NT2/D1 (cell line): ENCODE measurements around the gene DNAJB8.

Experiments used
- YY1 ChIP-seq: IDR thresholded peaks from 2 replicates; pipeline ENCODE4 v1.6.1; 2011; ENCODE audit not compliant: insufficient read length, insufficient read depth
- ZNF274 ChIP-seq: IDR thresholded peaks from 2 replicates; pipeline ENCODE4 v1.6.1; 2011; ENCODE audit warnings: mild to moderate bottlenecking, low read depth, low read length

DNA sequence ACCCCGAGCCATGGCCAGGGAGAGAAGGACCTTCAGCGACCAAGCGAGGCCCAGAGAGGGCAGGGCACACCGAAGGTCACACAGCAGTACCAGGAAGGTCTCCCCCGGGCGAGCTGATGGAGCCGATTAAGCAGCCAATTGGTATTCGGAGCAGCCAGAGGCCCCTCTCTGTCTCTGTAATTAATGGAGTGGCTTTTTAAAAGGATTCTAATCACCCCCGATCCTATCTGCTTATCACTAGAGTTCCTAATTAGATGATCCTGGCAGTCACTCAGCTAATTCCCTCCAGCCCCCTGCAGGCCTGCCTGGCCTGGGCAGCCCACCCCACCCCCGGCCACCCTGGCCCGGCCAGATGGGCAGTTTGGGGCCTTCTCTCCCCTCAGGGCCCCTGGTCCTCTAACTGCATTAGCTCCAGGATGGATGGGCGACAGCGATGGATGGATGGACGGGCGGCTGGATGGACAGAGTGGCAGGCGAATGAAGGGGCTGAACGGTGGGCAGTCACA is 1.6 kb upstream of the DNAJB8 start:
- no peak for TF ChIP-seq YY1
- TF ChIP-seq ZNF274 = no peak
